ENCODE data around the gene NSD2.

- TF ChIP-seq, protein P1, sequence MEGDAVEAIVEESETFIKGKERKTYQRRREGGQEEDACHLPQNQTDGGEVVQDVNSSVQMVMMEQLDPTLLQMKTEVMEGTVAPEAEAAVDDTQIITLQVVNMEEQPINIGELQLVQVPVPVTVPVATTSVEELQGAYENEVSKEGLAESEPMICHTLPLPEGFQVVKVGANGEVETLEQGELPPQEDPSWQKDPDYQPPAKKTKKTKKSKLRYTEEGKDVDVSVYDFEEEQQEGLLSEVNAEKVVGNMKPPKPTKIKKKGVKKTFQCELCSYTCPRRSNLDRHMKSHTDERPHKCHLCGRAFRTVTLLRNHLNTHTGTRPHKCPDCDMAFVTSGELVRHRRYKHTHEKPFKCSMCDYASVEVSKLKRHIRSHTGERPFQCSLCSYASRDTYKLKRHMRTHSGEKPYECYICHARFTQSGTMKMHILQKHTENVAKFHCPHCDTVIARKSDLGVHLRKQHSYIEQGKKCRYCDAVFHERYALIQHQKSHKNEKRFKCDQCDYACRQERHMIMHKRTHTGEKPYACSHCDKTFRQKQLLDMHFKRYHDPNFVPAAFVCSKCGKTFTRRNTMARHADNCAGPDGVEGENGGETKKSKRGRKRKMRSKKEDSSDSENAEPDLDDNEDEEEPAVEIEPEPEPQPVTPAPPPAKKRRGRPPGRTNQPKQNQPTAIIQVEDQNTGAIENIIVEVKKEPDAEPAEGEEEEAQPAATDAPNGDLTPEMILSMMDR (IDR thresholded peaks at IDR 0.05; ENCODE audit: low read depth, low read length) = no peak
- no peak for TF ChIP-seq EZH2phosphoT487 (IDR thresholded peaks at IDR 0.05; ENCODE audit: low read depth)
These were observed 20.9 kb upstream of the NSD2 start for GRCh38 chr4:1850276-1850675.
